Kasumi-1 (cell line): Measurements from ENCODE around the gene DNAJC5.
"Not testable (repeated sequence)": the region's sequence is repeated elsewhere in the genome, so short reads cannot be mapped to it uniquely, and the experiment has no call there.

Experiments used
- DNase-seq, 2 experiments: peaks; one replicate each; lab custom pipeline; 2025; lab: John Stamatoyannopoulos, UW

Gene DNAJC5

DNA sequence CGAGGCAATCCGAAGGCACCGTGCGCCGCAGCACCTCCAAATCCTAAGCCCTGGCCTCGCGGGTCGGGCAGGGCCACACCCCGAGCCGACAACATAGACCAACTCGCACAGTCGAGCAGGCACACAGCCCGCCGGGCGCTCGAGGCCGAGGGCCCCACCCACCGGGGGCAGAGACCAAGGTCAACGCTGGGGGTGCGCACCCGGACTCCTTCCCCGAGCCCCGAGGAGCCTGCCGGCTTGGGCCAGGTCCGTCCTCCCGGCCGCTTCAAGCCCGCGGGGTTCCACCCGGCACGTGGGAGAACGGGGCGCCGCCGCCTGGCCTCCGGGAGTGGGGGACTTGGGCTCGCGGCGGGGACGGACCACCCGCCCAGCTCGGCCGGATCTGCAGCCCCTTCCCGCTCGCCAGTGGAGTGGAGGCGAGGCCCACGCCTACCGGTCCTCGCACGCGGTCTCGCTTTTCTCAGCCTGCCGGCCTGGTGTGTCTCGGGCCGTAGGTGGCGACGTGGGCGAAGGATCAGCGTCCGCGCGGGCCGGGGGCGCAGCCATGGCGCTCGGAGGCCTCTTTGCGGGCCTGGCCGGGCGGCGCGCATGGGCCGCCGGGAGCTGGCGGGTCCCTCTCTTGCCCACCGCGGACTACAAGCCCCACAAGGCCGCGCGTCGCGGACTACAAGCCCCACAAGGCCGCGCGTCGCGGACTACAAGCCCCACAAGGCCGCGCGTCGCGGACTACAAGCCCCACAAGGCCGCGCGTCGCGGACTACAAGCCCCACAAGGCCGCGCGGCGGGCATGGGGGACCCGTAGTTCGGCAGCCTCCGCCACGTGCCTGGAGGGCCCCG lies 61.1 kb downstream of the DNAJC5 start, which contains the start of gene UCKL1:
UCKL1 (minus strand) TSS at position 590 of the 837 bp plus-strand sequence; CDS start at position 546, 44 bp downstream.
- DNase-seq = peak; percentile 73 to 75

DNA sequence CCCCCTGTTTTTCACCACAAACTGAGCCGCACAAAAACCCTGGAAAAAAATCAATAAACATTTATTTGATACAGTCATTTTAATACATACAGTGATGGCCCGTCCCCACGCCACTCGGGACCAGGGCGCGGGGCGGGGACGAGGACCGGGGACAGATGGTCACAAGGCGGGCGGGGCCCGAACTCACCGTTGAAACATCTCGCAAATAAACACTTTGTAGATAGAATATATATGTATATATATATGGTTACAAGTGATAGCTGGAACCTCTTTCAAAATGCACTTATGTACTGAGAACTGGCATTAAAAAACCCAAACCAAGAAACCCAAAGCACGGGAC lies 61.7 kb downstream of the DNAJC5 start:
- no peak for DNase-seq

- peak; percentile 75 to 76 for DNase-seq
Measured at GRCh38 chr20:63957004-63957689, 62.2 kb downstream of the DNAJC5 start.

DNA sequence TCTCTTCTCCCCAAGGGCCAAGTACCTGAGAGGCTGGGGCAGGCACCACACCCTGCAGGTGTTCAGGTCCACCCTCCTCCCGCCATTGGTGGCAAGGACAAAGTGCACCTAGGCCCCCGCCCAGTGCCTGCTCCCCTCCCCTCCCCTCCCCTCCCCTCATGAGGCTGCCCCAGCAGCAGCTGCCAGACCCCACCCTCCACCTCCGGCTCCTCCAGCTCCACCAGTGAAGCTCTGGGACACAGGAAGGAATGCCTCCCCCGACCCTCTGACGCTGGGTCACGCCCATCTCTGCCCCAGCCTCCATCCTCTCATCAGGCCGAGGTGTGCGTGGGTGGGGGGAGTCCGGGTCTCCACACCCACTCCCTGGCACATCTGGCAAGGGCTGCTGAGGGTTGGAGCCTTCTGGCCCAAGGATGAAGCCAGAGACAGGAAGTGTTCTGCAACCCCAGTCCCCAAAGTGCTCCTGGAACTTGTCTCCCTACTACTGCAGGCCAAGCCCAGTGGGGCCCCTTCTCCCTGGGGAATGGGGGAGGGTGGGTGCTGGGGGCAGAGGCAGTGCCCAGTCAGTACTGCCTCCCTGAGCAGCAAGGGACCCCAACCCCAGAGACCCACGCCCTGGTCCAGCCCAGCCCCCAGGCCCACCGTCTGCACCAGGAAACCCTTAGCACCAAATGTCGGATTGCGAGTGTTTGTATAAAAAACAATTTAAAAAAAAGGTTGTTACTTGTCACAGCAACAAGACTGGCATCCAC lies 62.9 kb downstream of the DNAJC5 start:
- peak; percentile 35 to 59 for DNase-seq

- DNase-seq = no peak
Measured at GRCh38 chr20:63958471-63958870, 63.5 kb downstream of the DNAJC5 start.

GRCh38 chr20:63958964-63959698 lies 64.2 kb downstream of the DNAJC5 start:
- DNase-seq = no peak

DNA sequence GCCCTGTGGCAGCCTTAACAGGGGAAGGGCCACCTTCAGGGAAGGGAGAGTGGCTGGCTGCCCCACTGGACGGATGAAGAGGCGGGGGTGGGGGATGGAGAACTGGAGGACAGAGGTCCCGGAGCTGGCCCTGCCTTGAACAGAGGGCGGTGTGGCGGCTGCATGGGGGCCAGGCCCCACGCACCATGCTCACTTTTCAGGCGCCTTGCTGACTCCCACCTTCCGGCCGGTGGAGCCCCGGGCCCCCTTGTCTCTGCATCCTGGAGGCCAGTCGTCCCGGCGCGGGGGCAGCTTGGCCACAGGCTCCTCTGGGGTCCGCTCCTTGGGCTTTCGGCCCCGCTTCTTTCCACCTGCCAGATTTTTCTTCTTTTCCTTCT lies 64.8 kb downstream of the DNAJC5 start:
- no peak for DNase-seq

DNA sequence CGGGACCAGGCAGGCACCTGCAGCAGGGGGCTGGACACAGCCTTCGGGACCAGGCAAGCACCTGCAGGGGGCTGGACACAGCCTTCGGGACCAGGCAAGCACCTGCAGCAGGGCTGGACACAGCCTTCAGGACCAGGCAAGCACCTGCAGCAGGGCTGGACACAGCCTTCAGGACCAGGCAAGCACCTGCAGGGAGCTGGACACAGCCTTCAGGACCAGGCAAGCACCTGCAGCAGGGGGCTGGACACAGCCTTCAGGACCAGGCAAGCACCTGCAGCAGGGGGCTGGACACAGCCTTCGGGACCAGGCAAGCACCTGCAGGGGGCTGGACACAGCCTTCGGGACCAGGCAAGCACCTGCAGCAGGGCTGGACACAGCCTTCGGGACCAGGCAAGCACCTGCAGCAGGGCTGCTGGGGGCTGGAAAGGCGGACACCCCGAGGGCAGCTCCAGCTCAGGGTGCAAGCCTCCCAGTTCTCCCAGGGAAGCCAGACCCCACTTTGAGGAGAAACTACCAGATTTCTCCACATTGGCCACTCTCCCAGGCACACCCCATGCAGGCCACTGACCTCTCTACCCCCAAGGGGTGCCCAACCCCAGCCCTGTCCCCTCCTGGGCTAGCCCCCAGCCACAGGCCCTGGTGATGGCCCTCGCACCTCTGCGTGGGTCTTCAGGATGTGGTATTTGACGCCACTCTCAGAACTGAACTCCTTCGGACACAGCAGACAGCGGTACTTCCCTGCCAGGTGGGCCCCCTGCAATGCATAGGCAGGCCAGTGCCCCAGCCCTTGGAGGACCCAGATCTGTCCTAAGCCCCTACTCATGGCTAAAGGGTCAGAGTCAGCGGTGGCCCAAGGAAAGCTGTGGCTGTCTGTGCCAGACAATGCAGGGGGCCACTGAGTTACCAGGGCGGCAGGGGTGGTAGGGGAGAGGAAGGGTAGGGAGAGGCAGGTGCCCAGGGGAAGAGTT lies 66.0 kb downstream of the DNAJC5 start:
- DNase-seq = not testable (repeated sequence)

DNA sequence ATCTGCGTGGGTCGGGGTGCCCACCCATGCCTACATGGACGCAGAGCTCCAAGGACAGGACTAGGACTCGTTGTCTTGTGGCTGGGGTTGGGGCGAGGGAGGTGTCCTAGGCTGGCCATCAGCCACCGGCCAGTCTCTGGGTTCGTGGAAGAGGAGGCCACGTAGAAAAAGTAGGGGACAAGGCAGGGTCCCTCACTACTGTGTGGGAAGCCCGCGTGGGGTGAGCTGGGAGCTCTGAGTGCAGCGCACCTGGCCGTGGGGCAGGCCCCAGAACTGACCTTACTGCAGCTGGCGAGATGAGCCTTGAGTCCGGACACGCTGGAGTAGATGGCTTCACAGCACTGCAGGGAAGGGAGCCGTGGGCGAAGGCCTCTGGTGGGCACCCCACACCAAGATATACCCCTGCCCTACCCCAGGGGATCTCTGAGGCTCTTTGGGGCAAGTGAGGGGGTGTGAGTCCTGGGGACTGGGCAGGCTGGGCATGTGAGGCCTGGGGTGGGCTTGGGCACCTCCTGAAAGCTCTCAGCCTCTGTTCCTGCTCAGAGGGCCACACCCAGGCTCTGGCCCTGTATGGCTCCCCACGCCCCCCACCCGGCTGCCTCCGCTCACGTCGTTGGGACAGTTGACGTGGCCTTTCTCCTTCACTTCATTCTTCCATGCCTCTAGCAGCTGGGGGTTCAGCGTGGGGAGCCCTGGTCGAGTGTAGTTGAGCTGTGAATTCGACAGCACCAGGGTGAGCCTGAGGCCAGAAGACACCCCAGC lies 66.9 kb downstream of the DNAJC5 start:
- no peak for DNase-seq

- no peak for DNase-seq
Measured at GRCh38 chr20:63962426-63963347, 67.8 kb downstream of the DNAJC5 start.

GRCh38 chr20:63963348-63963741 lies 68.4 kb downstream of the DNAJC5 start:
- DNase-seq = no peak

DNA sequence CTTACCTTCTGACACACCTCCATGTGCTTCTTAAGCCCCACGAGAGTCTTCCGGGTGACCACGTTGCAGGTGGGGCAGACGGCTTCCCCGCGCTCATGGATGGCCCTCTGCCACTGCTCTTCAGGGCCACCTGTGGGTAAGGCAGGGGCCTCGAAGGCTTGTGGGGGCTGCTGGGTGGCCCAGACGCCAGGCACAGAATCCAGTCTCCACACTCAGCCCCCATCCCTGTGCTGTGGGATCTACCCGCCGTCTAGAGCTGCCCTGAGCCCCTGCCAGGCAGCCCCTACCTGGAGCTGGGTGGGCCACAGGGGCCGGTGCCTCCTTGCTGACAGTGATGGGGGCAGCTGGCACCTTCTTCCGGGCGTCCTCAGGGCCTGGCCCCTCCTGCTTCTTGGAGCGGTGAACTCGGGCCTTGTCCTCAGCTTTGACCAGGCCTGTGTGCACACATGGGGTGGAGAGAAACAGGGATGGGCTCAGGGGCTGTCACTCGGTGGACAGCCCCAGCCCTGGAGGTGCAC lies 68.9 kb downstream of the DNAJC5 start:
- DNase-seq = no peak

GRCh38 chr20:63964412-63964811 lies 69.5 kb downstream of the DNAJC5 start:
- DNase-seq = no peak

DNA sequence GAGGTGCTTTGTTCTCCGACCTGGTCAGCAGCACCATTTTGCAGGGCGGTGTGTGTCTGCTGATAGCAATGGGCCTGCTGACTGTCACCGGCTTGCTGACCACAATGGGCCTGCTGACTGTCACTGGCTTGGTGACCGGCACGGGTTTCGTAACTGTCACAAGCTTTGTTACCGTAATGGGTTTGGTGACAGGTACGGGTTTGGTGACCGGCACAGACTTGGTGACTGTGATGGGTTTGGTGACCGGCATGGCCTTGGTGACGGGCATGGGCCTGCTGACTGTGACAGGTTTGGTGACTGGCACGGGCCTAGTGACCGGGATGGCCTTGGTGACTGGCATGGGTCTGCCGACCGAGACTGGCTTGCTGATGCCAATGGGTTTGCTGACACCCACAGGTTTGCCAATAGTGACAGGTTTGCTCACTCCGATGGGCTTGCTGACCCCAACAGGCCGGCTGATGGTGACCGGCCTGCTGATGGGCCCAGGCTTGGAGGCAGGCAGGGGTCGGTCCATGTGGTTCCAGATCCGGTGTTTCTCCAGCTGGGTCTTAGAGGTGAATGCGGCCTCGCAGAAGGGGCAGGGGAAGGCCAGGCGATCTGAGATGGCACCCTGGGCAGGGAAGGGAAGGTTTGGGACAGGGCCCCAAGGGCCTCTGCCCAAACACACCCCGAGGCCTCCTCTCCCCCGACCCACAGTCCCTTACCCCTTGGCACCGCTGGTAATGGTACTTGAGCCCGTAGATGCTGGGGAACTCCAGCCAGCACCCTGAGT lies 71.4 kb downstream of the DNAJC5 start:
- no peak for DNase-seq

- no peak for DNase-seq
Measured at GRCh38 chr20:63966944-63967322, 72.0 kb downstream of the DNAJC5 start.

DNA sequence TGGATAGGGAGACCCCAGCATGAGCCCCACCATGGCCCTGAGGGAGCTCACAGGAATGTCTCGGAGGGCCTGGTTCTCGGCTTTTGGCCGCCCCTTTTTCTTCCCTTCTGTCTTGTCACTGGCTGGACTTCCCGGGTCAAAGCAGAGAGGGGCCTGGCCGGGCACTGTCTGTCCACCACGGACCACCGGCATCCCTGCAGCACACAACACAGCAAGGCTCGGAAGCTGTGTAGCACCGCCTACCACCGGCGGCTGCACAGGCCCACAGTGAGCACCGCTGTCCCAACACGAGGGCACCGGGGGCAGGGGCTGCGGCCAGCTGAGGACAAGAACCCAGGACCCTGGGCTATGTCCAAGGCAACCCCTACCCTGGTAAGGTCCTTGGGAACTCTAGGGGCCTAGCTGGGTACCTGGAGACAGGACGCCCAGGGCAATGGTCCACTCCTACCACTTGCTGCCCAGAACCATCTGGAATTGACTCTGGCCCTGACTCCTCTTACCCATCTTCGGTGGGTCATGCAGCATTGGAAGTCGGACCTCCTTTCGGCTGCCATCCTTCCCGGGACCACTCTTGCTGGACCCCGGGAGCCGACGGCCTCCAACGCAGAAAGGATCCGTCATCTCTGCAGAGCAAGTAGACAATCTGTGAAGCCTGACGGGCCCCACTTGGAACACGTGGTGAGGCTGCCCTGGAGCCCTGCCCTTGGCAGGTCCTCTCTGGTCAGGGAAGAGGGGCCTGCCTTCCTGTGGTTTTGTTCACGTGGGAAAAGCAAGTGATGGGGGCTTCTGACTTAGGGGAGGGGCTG lies 72.6 kb downstream of the DNAJC5 start:
- no peak for DNase-seq
